HepG2 (cell line): ENCODE data around the gene TMEM238. TPM values are rescaled to one million over a fixed set of nuclear protein-coding genes. Genes with fewer than 3 reads are reported as not detected.

ENCODE experiments used
- AKAP8 ChIP-seq: sonication (generic); formaldehyde crosslinking; IDR thresholded peaks from 2 replicates; pipeline ENCODE4 v1.5.1; 2020; ENCODE audit warnings: mild to moderate bottlenecking, missing genetic modification reagents
- HOXA9 ChIP-seq: sonication (generic); formaldehyde crosslinking; IDR thresholded peaks from 2 replicates; pipeline ENCODE4 v1.8.1; 2022; ENCODE audit warnings: missing genetic modification reagents, mild to moderate bottlenecking, moderate library complexity, borderline replicate concordance
- MBNL3 ChIP-seq: fragments of 250-450 bp; sonication (Bioruptor Pico); conservative IDR thresholded peaks from 2 replicates; pipeline ENCODE4 v1.8.0; 2022; ENCODE audit warnings: mild to moderate bottlenecking, inconsistent platforms
- MYC ChIP-seq: sonication (generic); formaldehyde crosslinking; IDR thresholded peaks from 2 replicates; pipeline ENCODE4 v1.9.0; 2021; ENCODE audit warnings: missing genetic modification reagents, borderline replicate concordance
- NFYC ChIP-seq: IDR thresholded peaks from 2 replicates; pipeline ENCODE4 v1.6.1; 2016; ENCODE audit warnings: missing genetic modification reagents, missing compliant biosample characterization
- PAXIP1 ChIP-seq: sonication (generic); formaldehyde crosslinking; conservative IDR thresholded peaks from 2 replicates; pipeline ENCODE4 v1.4.0; 2020; ENCODE audit warnings: mild to moderate bottlenecking, missing genetic modification reagents, moderate library complexity
- POGK ChIP-seq: sonication (generic); formaldehyde crosslinking; conservative IDR thresholded peaks from 2 replicates; pipeline ENCODE4 v1.8.0; 2022; ENCODE audit warnings: mild to moderate bottlenecking, moderate library complexity, missing genetic modification reagents
- SALL2 ChIP-seq: sonication (generic); formaldehyde crosslinking; IDR thresholded peaks from 2 replicates; pipeline ENCODE4 v1.8.1; 2023; ENCODE audit warnings: mild to moderate bottlenecking, missing genetic modification reagents, inconsistent platforms
- SP1 ChIP-seq, 2 experiments: fragments of 450-650 bp in 1 of 2; sonication (generic) in 1 of 2; formaldehyde crosslinking in 1 of 2; IDR thresholded peaks; 2 replicates each; pipeline versions ENCODE4 v1.4.0 to v1.6.1; 2016 to 2020; ENCODE audit warnings: missing genetic modification reagents in 1 of 2
- SSRP1 ChIP-seq: IDR thresholded peaks from 2 replicates; pipeline ENCODE4 v1.6.1; 2016; ENCODE audit warnings: control low read depth
- XRCC5 ChIP-seq: fragments of 200-400 bp; formaldehyde crosslinking; optimal IDR thresholded peaks from 2 replicates; pipeline ENCODE3; 2017; ENCODE audit warnings: mild to moderate bottlenecking, low read length
- ZFP36L1 ChIP-seq: sonication (generic); formaldehyde crosslinking; IDR thresholded peaks from 2 replicates; pipeline ENCODE4 v1.8.0; 2022; ENCODE audit warnings: mild to moderate bottlenecking, missing genetic modification reagents, moderate library complexity
- ZNF207 ChIP-seq: fragments of 450-650 bp; IDR thresholded peaks from 2 replicates; pipeline ENCODE4 v1.6.1; 2016; ENCODE audit warnings: antibody characterized with exemption, borderline replicate concordance
- ZNF264 ChIP-seq: sonication (generic); formaldehyde crosslinking; IDR thresholded peaks from 2 replicates; pipeline ENCODE4 v1.4.0; 2020; ENCODE audit warnings: missing genetic modification reagents
- ZNF615 ChIP-seq: sonication (generic); formaldehyde crosslinking; IDR thresholded peaks from 2 replicates; pipeline ENCODE4 v1.5.0; 2020; ENCODE audit warnings: mild to moderate bottlenecking, missing genetic modification reagents, borderline replicate concordance
- polyA plus RNA-seq, 8 experiments: library from polyadenylated mRNA; depleted of rRNA in 3 of 8; stranded (reverse) in 7 of 8; unstranded in 1 of 8; fragments of >200 nt; fragmentation: Illumina TruSeq in 4 of 8; extraction: Trizol in 4 of 8; gene quantifications; 2 replicates each; pipeline versions ENCODE4 v1.2.1 to v1.2.3, GENCODE V29; 2011 to 2016; ENCODE audit warnings: low read depth in 4 of 8, missing spikeins in 1 of 8, mixed read lengths in 1 of 8; ENCODE audit not compliant: insufficient read depth in 1 of 8
- total RNA-seq, 5 experiments: library from RNA; depleted of rRNA; stranded (reverse); fragments of >200 nt; fragmentation: Illumina TruSeq; extraction: Trizol; gene quantifications; 2 replicates each; pipeline ENCODE4 v1.2.3, GENCODE V29; 2016; ENCODE audit warnings: low read depth in 1 of 5
- TF ChIP-seq, protein P1 (sequence below): sonication (generic); formaldehyde crosslinking; IDR thresholded peaks from 2 replicates; pipeline ENCODE4 v1.4.0; 2020; ENCODE audit warnings: missing genetic modification reagents

Gene TMEM238
- total and polyA plus RNA-seq, 2 of the 13 experiments (the other 11 are each of a cell fraction or from before 2014, with no cell fraction given): not detected

DNA sequence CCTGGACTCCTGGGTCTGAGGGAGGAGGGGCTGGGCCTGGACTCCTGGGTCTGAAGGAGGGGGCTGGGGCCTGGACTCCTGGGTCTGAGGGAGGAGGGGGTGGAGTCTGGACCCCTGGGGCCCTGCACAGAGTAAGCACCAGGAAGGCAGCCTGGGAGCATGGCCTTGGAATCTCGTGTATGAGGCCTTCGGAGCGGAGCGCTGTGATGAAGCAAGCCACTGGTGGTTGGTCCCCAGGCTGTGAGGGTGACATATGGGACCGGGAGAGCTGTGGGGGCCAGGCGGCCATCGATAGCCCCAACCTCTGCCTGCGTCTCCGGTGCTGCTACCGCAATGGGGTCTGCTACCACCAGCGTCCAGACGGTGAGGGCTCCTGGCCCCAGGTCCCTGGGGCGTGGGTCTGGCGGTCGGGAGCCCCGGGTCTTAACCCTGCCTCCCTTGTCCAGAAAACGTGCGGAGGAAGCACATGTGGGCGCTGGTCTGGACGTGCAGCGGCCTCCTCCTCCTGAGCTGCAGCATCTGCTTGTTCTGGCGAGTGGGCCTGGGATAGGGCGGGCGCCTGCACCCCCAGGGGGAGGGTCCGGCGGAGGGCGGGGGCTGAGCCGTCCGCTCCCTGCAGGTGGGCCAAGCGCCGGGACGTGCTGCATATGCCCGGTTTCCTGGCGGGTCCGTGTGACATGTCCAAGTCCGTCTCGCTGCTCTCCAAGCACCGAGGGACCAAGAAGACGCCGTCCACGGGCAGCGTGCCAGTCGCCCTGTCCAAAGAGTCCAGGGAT lies 6.5 kb downstream of the TMEM238 start (continued):
- TF ChIP-seq MYC (CRISPR knock-in tag) (peak; percentile 65; the same call in 1 of the 2 replicates), PAXIP1 (CRISPR knock-in tag) (peak; percentile 53), ZFP36L1 (CRISPR knock-in tag) (no peak), ZNF264 (peak; percentile 56; the same call in 1 of the 2 replicates), HOXA9 (CRISPR knock-in tag) (no peak), XRCC5 (no peak), POGK (CRISPR knock-in tag) (peak; percentile 86; the same call in 1 of the 2 replicates), NFYC (CRISPR knock-in tag) (no peak), ZNF207 (no peak), AKAP8 (CRISPR knock-in tag) (no peak; the same call in 1 of the 2 replicates), SALL2 (CRISPR knock-in tag) (no peak), SSRP1 (CRISPR knock-in tag) (no peak), SP1 (IDR thresholded peaks at IDR 0.05) (no peak), SP1 (CRISPR knock-in tag; IDR thresholded peaks at IDR 0.05) (no peak), MBNL3 (CRISPR knock-in tag) (no peak), ZNF615 (no peak)
- TF ChIP-seq, protein P1, sequence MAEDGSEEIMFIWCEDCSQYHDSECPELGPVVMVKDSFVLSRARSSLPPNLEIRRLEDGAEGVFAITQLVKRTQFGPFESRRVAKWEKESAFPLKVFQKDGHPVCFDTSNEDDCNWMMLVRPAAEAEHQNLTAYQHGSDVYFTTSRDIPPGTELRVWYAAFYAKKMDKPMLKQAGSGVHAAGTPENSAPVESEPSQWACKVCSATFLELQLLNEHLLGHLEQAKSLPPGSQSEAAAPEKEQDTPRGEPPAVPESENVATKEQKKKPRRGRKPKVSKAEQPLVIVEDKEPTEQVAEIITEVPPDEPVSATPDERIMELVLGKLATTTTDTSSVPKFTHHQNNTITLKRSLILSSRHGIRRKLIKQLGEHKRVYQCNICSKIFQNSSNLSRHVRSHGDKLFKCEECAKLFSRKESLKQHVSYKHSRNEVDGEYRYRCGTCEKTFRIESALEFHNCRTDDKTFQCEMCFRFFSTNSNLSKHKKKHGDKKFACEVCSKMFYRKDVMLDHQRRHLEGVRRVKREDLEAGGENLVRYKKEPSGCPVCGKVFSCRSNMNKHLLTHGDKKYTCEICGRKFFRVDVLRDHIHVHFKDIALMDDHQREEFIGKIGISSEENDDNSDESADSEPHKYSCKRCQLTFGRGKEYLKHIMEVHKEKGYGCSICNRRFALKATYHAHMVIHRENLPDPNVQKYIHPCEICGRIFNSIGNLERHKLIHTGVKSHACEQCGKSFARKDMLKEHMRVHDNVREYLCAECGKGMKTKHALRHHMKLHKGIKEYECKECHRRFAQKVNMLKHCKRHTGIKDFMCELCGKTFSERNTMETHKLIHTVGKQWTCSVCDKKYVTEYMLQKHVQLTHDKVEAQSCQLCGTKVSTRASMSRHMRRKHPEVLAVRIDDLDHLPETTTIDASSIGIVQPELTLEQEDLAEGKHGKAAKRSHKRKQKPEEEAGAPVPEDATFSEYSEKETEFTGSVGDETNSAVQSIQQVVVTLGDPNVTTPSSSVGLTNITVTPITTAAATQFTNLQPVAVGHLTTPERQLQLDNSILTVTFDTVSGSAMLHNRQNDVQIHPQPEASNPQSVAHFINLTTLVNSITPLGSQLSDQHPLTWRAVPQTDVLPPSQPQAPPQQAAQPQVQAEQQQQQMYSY: peak; percentile 18; the same call in 1 of the 2 replicates
